RWPE2 (cell line): Measurements from ENCODE around the gene CD48.
"Not testable (repeated sequence)": the region's sequence is repeated elsewhere in the genome, so short reads cannot be mapped to it uniquely, and the experiment has no call there.

ENCODE experiments used
- ATAC-seq: fragments of 200-7000 bp; cut with Tn5 transposase; 3 replicates; pipeline ENCODE4 v1.9.1; 2021; ENCODE audit warnings: low read depth
- DNase-seq: peaks from one replicate; pipeline ENCODE4 v3.0.0-alpha.2; 2020; ENCODE audit warnings: low spot score
- H3K27ac ChIP-seq: fragments of 450-650 bp; 2 replicates; pipeline ENCODE4 v1.5.1; 2017; ENCODE audit warnings: mild to moderate bottlenecking; ENCODE audit not compliant: poor library complexity, severe bottlenecking
- H3K27me3 ChIP-seq: fragments of 250-450 bp; sonication (Bioruptor Pico); 2 replicates; pipeline ENCODE4 v1.5.1; 2021; ENCODE audit warnings: mild to moderate bottlenecking, moderate library complexity; ENCODE audit not compliant: insufficient read depth, poor library complexity, severe bottlenecking
- H3K36me3 ChIP-seq: fragments of 250-450 bp; sonication (Bioruptor Pico); 2 replicates; pipeline ENCODE4 v1.5.1; 2020; ENCODE audit warnings: low read depth, mild to moderate bottlenecking, moderate library complexity
- H3K4me1 ChIP-seq: fragments of 250-450 bp; sonication (Bioruptor Pico); 2 replicates; pipeline ENCODE4 v1.5.1; 2021; ENCODE audit warnings: mild to moderate bottlenecking, moderate library complexity; ENCODE audit not compliant: insufficient read depth, poor library complexity, severe bottlenecking
- H3K4me3 ChIP-seq: fragments of 250-450 bp; sonication (Bioruptor Pico); 2 replicates; pipeline ENCODE4 v1.5.1; 2021; ENCODE audit warnings: mild to moderate bottlenecking, moderate library complexity; ENCODE audit not compliant: severe bottlenecking
- H3K9me3 ChIP-seq: fragments of 250-450 bp; sonication (Bioruptor Pico); 2 replicates; pipeline ENCODE4 v1.5.1; 2021; ENCODE audit warnings: mild to moderate bottlenecking, moderate library complexity; ENCODE audit not compliant: severe bottlenecking
- TF ChIP-seq, protein P1 (sequence below): fragments of 450-650 bp; IDR thresholded peaks from one replicate; pipeline ENCODE4 v1.5.1; 2017; ENCODE audit warnings: mild to moderate bottlenecking, moderate library complexity; ENCODE audit not compliant: poor library complexity, severe bottlenecking

Gene CD48

DNA sequence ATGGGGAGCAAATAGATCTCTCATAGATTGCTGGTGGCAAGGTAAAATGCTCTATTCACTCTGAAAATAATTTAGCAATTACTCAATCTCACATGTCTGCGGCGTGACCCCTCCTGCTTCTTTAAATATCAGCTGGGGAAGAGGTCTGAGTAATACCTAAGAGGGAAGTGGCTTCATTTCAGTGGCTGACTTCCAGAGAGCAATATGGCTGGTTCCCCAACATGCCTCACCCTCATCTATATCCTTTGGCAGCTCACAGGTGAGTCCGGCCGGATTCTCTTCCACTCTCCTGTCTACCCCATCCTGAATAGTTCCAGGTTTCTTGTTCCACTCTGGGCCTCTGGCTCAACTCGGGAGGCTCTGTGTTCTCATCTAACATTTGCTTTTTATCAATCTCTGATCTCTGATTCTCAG, 27.5 kb upstream of the CD48 start, which contains the start of gene SLAMF7:
SLAMF7 (plus strand) TSS at position 150 of the 414 bp plus-strand sequence; CDS start at position 205, 55 bp downstream.
- H3K4me3 ChIP-seq, result no peak within 1 kb of the TSS
- DNase-seq (no peak), ATAC-seq (peak; percentile 76; the same call in 2 of the 3 replicates)

DNA sequence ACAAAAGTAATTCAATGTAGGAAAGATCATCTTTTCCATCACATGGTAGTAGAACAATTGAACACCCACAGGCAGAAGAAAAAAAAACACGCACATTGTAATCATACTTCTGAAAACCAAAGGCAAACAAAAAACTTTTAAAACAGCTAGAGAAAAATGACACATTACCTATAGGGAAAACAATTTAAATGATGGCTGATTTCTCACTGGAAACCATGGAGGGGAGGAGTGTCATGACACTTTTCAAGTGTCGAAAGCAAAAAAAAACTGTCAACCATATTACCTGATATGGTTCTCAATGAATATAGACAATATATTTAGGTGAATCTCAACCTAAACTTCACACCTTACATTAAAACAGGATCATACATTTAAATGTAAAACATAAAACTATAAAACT, 26.6 kb upstream of the CD48 start:
- no peaks in the 10 kb centered on the region for H3K27me3 ChIP-seq
- no peaks in the 10 kb centered on the region for H3K9me3 ChIP-seq
- no peaks in the 10 kb centered on the region for H3K36me3 ChIP-seq
- ATAC-seq (no peak), DNase-seq (no peak)
- H3K27ac ChIP-seq, result no peak overlapping the region
- TF ChIP-seq, protein P1, sequence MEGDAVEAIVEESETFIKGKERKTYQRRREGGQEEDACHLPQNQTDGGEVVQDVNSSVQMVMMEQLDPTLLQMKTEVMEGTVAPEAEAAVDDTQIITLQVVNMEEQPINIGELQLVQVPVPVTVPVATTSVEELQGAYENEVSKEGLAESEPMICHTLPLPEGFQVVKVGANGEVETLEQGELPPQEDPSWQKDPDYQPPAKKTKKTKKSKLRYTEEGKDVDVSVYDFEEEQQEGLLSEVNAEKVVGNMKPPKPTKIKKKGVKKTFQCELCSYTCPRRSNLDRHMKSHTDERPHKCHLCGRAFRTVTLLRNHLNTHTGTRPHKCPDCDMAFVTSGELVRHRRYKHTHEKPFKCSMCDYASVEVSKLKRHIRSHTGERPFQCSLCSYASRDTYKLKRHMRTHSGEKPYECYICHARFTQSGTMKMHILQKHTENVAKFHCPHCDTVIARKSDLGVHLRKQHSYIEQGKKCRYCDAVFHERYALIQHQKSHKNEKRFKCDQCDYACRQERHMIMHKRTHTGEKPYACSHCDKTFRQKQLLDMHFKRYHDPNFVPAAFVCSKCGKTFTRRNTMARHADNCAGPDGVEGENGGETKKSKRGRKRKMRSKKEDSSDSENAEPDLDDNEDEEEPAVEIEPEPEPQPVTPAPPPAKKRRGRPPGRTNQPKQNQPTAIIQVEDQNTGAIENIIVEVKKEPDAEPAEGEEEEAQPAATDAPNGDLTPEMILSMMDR, result no peak
- H3K4me3 ChIP-seq, result no peak overlapping the region
- no peaks in the 10 kb centered on the region for H3K4me1 ChIP-seq

More for the DNA sequence above, 27.5 kb upstream of the CD48 start, which contains the start of gene SLAMF7:
- H3K27me3 ChIP-seq, result no peaks in the 10 kb centered on the region
- H3K27ac ChIP-seq, result no peak within 1 kb of the TSS
- H3K9me3 ChIP-seq, result no peaks in the 10 kb centered on the region
- no peaks in the 10 kb centered on the region for H3K4me1 ChIP-seq
- no peaks in the 10 kb centered on the region for H3K36me3 ChIP-seq
- TF ChIP-seq, protein P1, result no peak

DNA sequence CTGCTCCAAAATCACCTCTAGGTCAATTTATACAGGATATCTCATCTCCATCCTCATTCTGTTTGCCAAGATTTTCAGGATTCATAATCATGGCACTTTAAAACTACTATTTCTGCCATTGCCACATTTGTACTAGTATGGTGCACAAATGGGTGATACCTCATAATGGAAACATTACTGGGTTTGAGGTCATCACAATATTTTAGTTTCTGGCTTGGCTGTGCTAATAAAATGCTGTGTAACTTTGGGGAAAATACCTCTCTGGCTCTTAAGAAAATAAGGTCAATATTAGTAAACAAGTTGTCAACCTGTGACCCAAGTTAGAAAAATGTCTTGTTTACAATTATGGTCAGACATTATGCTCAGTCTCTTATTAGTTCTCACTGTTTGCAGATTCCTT, 22.7 kb upstream of the CD48 start:
- Histone ChIP-seq H3K9me3 (no peaks in the 10 kb centered on the region), H3K27me3 (no peaks in the 10 kb centered on the region), H3K36me3 (no peaks in the 10 kb centered on the region), H3K4me1 (no peaks in the 10 kb centered on the region), H3K4me3 (no peak overlapping the region), H3K27ac (no peak overlapping the region)
- DNase-seq (no peak), ATAC-seq (no peak)
- TF ChIP-seq, protein P1, result no peak

DNA sequence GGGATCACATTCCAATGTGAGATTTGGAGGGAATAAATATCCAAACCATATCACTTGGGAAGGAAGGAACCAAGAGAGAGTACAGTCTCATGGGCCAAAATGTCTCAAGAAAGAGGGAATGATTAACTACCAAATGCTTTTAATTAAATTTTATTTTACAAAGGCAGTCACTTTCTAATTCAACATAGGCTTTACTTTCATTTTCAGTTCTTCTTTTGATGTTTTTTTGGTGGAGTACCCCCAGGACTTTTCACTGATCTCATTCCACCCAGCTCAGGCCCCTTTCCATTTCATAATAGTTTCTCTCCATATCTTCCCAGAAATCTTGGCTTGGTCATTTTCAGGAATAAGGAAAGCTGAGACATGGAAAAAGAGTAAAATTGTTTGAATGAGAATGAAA, 22.3 kb upstream of the CD48 start:
- Histone ChIP-seq H3K4me1 (no peaks in the 10 kb centered on the region), H3K36me3 (no peaks in the 10 kb centered on the region), H3K27me3 (no peaks in the 10 kb centered on the region), H3K4me3 (no peak overlapping the region), H3K27ac (no peak overlapping the region), H3K9me3 (no peaks in the 10 kb centered on the region)
- no peak for DNase-seq
- TF ChIP-seq, protein P1, result no peak
- ATAC-seq, result no peak

DNA sequence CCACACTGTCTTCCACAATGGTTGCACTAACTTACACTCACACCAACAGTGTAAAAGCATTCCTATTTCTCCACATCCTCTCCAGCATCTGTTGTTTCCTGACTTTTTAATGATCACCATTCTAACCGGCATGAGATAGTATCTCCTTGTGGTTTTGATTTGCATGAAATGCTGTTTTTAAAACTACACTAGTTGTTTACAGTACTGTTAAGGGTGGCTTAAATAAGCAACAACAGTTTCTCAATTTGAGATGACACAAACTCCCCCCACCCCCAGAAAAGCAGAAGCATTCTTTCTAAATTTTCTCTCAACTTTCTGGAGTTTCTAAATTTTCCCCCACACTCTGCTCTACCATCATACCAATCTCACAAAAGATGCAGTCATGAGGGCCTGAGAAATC, 20.4 kb upstream of the CD48 start:
- no peak for DNase-seq
- H3K27me3 ChIP-seq, result no peaks in the 10 kb centered on the region
- no peaks in the 10 kb centered on the region for H3K9me3 ChIP-seq
- H3K27ac ChIP-seq, result no peak overlapping the region
- no peak overlapping the region for H3K4me3 ChIP-seq
- no peaks in the 10 kb centered on the region for H3K4me1 ChIP-seq
- no peaks in the 10 kb centered on the region for H3K36me3 ChIP-seq
- TF ChIP-seq, protein P1, result no peak
- no peak for ATAC-seq

DNA sequence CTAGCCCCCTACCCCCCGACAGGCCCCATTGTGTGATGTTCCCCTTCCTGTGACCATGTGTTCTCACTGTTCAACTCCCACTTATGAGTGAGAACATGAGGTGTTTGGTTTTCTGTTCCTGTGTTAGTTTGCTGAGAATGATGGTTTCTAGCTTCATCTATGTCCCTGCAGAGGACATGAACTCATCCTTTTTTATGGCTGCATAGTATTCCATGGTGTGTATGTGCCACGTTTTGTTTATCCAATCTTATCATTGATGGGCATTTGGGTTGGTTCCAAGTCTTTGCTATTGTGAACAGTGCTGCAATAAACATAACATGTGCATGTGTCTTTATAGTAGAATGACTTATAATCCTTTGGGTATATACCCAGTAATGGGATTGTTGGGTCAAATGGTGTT, 19.9 kb upstream of the CD48 start:
- ATAC-seq, H3K4me3 ChIP-seq, DNase-seq, H3K27me3 ChIP-seq, H3K36me3 ChIP-seq, H3K4me1 ChIP-seq, H3K27ac ChIP-seq, H3K9me3 ChIP-seq: not testable (repeated sequence)
